Testis (tissue), 2 donors: ENCODE data around the gene THSD7A.

Experiments
- CTCF ChIP-seq, 3 experiments: fragments of 450-650 bp in 2 of 3; fragments of 200-600 bp in 1 of 3; sonication (generic) in 1 of 3; IDR thresholded peaks; one replicate each; pipeline ENCODE4 v1.5.1; 2016 to 2019; ENCODE audit warnings: antibody characterized with exemption in 3 of 3, mild to moderate bottlenecking in 2 of 3, moderate library complexity in 1 of 3
- POLR2A ChIP-seq: fragments of 450-650 bp; IDR thresholded peaks from one replicate; pipeline ENCODE4 v1.6.1; 2017; ENCODE audit warnings: antibody characterized with exemption, mild to moderate bottlenecking, moderate library complexity

- TF ChIP-seq CTCF (IDR thresholded peaks at IDR 0.05) (no peak), POLR2A (no peak)
These were observed 455.5 kb downstream of the THSD7A start for GRCh38 chr7:11376529-11376928.
